ENCODE data around the gene PHC2. TPM values are rescaled to one million over a fixed set of nuclear protein-coding genes. Genes with fewer than 3 reads are reported as not detected.

The PHC2 gene
- total and polyA plus RNA-seq, 9 of the 15 experiments (the other 6 are each of a cell fraction or from before 2014, with no cell fraction given): 3.1 to 67.6 (median 34.6) TPM

- TF ChIP-seq CREB5 (CRISPR knock-in tag; IDR thresholded peaks at IDR 0.05): no peak
Measured at GRCh38 chr1:33312413-33312749, 118.5 kb downstream of the PHC2 start (continued).

GRCh38 chr1:33311706-33312412, 119.0 kb downstream of the PHC2 start:
- Histone ChIP-seq H4K20me1 (replicated peaks; ENCODE audit: control insufficient read depth, insufficient read depth, low read length) (peaks cover 5% of the 10 kb centered on the region), H3K9ac (ENCODE audit: insufficient read depth in 1 of 2, low read depth in 2 of 2, low read length in 2 of 2) (no peak overlapping the region), H3K4me3 (no peak overlapping the region), H3K4me2 (ENCODE audit: insufficient read depth, low read length) (no peak overlapping the region), H3K27me3 (ENCODE audit: control insufficient read depth in 2 of 2, insufficient read depth in 2 of 2, low read length in 2 of 2) (peaks cover 38 to 60% of the 10 kb centered on the region in 2 experiments), H3K4me1 (replicated peaks in 1 of 2; ENCODE audit: control insufficient read depth in 2 of 2, insufficient read depth in 2 of 2, low read length in 2 of 2) (peaks cover 0 to 4% of the 10 kb centered on the region in 2 experiments; a peak in 1 of 5 replicates), H3K79me2 (ENCODE audit: control insufficient read depth, insufficient read depth, low read length) (no peaks in the 10 kb centered on the region), H3K9me1 (ENCODE audit: control insufficient read depth, insufficient read depth, low read length) (no peaks in the 10 kb centered on the region), H3K9me3 (replicated peaks; ENCODE audit: control insufficient read depth, insufficient read depth, low read depth, low read length) (no peaks in the 10 kb centered on the region), H2AFZ (ENCODE audit: low read depth, low read length) (no peak overlapping the region), H3K27ac (ENCODE audit: extremely low read depth, low read depth, low read length) (no peak overlapping the region), H3K36me3 (ENCODE audit: control insufficient read depth, insufficient read depth, low read length) (no peaks in the 10 kb centered on the region)
- FAIRE-seq (no peak), ATAC-seq (no peak), DNase-seq (ENCODE audit: extremely low read depth in 1 of 4, low spot score in 3 of 4) (no peak)
- POLR2A ChIA-PET: interaction anchor here (1.1 to 1.3 kb wide), 2 partner anchors 9 to 16 kb away, joined by 4 to 5 read pairs; partner anchors contain the start of gene A3GALT2
- intact Hi-C loops (cut with micrococcal nuclease) (no loop called here), in situ Hi-C loops (cut with MboI) (no loop called here)
- BruUV-seq (replicated peaks): no TSS peak
- TF ChIP-seq ZNF695 (CRISPR knock-in tag; IDR thresholded peaks at IDR 0.05) (no peak), GABPB1 (CRISPR knock-in tag; IDR thresholded peaks at IDR 0.05) (no peak)
- WGBS (ENCODE audit: insufficient coverage, low coverage, missing lambda C conversion rate): 0% methylated on average over 7 of the region's 7 CpGs
- CTCF ChIA-PET (ENCODE audit: low intra/inter-chr PET ratio): interaction anchor here (1.6 kb wide), 1 partner anchor 17 kb away, joined by 5 read pairs; no protein-coding TSS in a partner anchor

Data from K562 (cell line).